HEK293 (cell line): Measurements from ENCODE around the gene ADAMTS12.

ENCODE experiments used
- PATZ1 ChIP-seq: fragments of 450-650 bp; formaldehyde crosslinking; IDR thresholded peaks from 2 replicates; pipeline ENCODE4 v1.5.1; 2016; ENCODE audit warnings: missing biosample characterization, missing genetic modification characterization
- SP7 ChIP-seq: fragments of 450-650 bp; formaldehyde crosslinking; IDR thresholded peaks from 2 replicates; pipeline ENCODE4 v1.5.1; 2016; ENCODE audit warnings: missing biosample characterization, missing genetic modification characterization
- TF ChIP-seq, protein P1 (sequence below): fragments of 450-650 bp; formaldehyde crosslinking; IDR thresholded peaks from 2 replicates; pipeline ENCODE4 v1.5.1; 2016; ENCODE audit warnings: missing biosample characterization, missing genetic modification characterization

GRCh38 chr5:33794550-33795181 lies 97.1 kb downstream of the ADAMTS12 start:
- TF ChIP-seq SP7 (no peak), PATZ1 (tag by site-specific recombination) (no peak)
- TF ChIP-seq, protein P1, sequence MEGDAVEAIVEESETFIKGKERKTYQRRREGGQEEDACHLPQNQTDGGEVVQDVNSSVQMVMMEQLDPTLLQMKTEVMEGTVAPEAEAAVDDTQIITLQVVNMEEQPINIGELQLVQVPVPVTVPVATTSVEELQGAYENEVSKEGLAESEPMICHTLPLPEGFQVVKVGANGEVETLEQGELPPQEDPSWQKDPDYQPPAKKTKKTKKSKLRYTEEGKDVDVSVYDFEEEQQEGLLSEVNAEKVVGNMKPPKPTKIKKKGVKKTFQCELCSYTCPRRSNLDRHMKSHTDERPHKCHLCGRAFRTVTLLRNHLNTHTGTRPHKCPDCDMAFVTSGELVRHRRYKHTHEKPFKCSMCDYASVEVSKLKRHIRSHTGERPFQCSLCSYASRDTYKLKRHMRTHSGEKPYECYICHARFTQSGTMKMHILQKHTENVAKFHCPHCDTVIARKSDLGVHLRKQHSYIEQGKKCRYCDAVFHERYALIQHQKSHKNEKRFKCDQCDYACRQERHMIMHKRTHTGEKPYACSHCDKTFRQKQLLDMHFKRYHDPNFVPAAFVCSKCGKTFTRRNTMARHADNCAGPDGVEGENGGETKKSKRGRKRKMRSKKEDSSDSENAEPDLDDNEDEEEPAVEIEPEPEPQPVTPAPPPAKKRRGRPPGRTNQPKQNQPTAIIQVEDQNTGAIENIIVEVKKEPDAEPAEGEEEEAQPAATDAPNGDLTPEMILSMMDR (tag by site-specific recombination) = no peak
